SK-N-SH treated with all-trans-retinoic acid at 6 μM for 48 hours (cell line): ENCODE results near the gene GUCY1A2.
A peak's percentile ranks its signal among the peaks of the same experiment; 100 is the strongest.

ENCODE experiments used
- BACH2 ChIP-seq: fragments of 250-450 bp; sonication (Bioruptor Pico); IDR thresholded peaks from 2 replicates; pipeline ENCODE4 v1.9.0; 2021; ENCODE audit warnings: mild to moderate bottlenecking, borderline replicate concordance
- CSDC2 ChIP-seq: fragments of 250-450 bp; sonication (Bioruptor Pico); IDR thresholded peaks from 2 replicates; pipeline ENCODE4 v1.5.0; 2020; ENCODE audit warnings: mild to moderate bottlenecking, moderate library complexity
- ESRRG ChIP-seq: fragments of 250-450 bp; sonication (Bioruptor Pico); IDR thresholded peaks from 2 replicates; pipeline ENCODE4 v1.6.1; 2021; ENCODE audit warnings: mild to moderate bottlenecking
- ISL1 ChIP-seq: fragments of 250-450 bp; sonication (Bioruptor Pico); IDR thresholded peaks from 2 replicates; pipeline ENCODE4 v2.1.2; 2022; ENCODE audit warnings: mild to moderate bottlenecking, moderate library complexity
- OSR1 ChIP-seq: fragments of 250-450 bp; sonication (Bioruptor Pico); IDR thresholded peaks from 2 replicates; pipeline ENCODE4 v1.8.0; 2022; ENCODE audit warnings: moderate library complexity, mild to moderate bottlenecking, inconsistent platforms
- RARB ChIP-seq: fragments of 250-450 bp; sonication (Bioruptor Pico); IDR thresholded peaks from 2 replicates; pipeline ENCODE4 v1.8.0; 2021; ENCODE audit warnings: mild to moderate bottlenecking, moderate library complexity
- TOX ChIP-seq: fragments of 250-450 bp; sonication (Bioruptor Pico); IDR thresholded peaks from 2 replicates; pipeline ENCODE4 v1.8.0; 2021; ENCODE audit warnings: mild to moderate bottlenecking, moderate library complexity, borderline replicate concordance
- ZFP30 ChIP-seq: fragments of 450-650 bp; formaldehyde crosslinking; IDR thresholded peaks from 2 replicates; pipeline ENCODE4 v1.5.0; 2022; ENCODE audit warnings: mild to moderate bottlenecking, moderate library complexity
- ZNF8 ChIP-seq: fragments of 450-650 bp; formaldehyde crosslinking; IDR thresholded peaks from 2 replicates; pipeline ENCODE4 v1.5.0; 2020; ENCODE audit warnings: mild to moderate bottlenecking, moderate library complexity

DNA sequence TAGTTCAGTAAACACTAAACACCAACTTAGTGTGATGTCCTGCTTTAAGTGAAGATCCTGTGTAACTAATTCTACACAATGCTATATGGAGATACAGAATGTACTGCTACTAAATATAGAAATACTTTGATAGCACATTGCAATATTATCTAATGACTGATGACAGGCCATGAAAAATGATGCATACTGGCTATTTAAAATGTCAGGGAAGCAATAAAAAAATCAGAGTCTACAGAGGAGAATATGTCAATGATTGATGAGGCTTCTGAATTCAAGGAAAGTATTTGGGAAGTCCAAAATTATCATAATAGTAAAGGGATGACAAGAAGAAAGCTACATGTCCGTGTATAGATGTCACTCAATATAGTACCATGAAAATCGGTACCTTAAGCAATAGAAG is 55.3 kb downstream of the GUCY1A2 start:
- TF ChIP-seq RARB (CRISPR knock-in tag) (no peak), ZNF8 (CRISPR knock-in tag) (no peak), CSDC2 (CRISPR knock-in tag) (no peak), ZFP30 (CRISPR knock-in tag) (no peak), ESRRG (CRISPR knock-in tag) (no peak), BACH2 (CRISPR knock-in tag) (no peak), ISL1 (peak; percentile 17; the same call in 1 of the 2 replicates), OSR1 (no peak), TOX (no peak)
